AG08396 (cell line): ENCODE results near the gene SACM1L.
"Not testable (repeated sequence)": the region's sequence is repeated elsewhere in the genome, so short reads cannot be mapped to it uniquely, and the experiment has no call there.

Experiments
- DNase-seq: peaks from one replicate; pipeline ENCODE4 v3.0.0; 2012; ENCODE audit warnings: low spot score, mixed read lengths

The SACM1L gene

DNA sequence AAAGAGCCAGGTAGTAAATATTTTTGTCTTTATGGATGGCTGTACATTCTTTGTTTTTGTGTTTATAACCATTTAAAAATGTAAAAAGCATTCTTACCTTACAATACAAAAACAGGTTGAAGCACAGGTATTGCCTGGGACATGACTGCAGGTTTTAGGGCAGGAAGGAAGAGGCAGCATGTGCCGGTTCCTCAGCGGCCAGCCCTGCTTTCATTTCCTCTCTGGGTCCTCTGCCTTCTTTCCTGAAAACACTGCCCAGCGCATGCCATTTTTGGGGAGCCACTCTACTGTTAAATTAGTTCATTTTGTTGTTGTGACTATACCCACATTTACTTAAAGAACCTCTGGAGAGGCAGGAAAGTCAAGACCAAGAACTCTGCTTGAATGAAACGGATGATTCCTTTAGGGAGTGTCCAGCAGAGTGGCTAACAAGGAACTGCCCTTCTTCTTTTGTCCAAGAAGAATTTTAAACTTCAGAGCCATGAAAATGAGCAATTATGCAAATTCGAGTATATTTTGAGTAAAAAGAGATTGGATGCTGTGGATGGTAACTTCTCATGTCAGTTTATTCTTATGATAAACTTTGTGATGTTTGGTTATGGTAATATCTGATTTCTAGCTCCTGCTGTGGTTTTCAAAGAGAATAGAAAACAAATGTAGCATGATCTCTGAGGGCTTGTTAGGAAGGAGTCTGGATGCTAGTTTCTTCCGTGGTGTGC, 52.7 kb downstream of the SACM1L start:
- no peak for DNase-seq

DNA sequence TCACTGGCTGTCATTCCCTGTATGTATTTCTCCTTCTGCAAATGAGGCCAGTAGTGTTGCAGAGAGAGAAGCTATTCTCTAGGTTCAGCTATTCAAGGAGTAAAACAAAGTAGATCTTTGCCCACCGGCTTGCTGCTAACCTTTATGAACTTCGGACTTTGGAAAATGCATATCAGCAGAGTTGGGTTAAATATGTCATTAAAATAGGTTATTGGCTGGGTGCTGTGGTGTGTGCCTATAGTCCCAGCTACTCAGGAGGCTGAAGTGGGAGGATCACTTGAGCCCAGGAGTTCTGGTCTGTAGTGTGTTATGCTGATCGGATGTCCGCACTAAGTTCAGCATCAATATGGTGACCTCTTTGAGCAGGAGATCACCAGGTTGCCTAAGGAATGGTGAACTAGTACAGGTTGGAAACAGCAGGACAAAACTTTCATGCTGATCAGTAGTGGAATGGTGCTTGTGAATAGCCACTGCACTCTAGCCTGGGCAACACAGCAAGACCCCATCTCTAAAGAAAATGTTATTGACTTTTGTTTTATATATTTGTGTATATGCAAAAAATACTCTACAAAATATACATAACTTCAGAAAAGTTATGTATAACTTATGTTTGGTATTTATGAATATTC, 53.4 kb downstream of the SACM1L start:
- no peak for DNase-seq

DNA sequence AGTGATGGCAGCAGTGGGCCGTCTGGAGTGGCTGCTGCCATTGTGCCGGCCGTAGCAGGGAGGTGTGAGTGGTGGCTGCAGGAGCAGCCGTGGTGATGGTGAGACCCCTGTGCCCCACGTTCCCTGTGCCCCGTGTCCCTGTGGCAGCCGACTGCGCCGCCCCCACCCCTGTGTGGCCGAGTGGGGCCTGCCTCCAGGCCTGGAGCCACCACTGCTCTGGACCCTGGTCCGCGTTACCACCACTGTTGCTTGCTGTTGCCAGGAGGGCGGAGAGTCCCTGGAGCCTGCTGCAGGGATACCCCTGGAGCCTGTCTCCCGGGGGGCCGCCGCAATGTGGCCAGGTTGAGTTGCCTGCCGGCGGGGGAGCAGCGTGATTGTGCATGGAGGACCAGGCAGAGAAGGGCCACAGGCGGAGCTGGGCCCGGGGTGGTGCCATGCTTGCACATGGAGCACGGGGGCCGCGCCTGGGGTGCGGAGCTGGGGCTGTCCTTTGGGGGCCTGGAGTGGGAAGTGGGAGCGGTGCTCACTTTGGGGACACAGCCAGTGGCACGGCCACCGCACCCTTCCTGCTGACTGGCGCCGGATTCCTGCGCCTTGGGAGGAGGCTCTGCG, 57.1 kb downstream of the SACM1L start:
- DNase-seq = no peak

DNA sequence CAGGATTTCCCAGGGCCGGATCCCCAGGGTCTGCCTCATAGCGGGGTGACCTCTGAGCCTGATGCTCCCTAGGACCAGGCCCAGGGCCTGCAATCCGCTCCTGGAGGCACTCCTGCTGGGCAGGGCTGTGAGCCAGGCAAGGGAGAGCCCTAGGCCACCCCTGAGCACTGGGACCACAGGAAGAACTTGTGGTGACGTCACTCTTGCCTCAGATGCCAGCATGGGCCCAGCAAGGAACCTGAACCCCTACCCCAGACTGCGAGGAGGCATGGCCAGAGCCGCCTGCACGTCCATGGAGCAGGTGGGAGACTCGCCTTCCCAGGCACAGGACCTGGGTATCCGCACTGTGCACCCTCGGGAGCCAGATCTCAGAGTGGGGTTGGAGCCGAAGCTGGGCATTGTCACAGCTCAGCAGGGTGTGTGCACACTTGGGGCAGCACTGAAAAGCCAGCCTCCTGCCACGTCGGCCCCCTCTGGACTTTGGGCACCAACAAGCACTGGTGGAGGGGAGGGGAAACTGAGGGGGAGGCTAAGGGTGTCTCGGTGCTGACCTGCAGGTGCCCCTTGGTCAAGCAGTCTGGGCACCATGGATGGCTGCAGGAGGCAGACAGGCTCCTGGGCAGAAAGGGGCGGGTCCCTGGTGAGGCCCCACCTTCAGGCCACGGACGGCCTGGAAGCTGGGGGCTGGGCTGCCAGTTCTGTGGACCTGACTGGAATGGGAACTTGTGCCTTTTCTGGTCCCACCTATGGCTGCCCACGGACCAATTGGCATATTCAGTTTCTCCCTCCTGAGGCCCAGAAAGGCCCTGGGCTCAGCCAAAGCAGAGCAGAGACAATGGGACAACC, 57.8 kb downstream of the SACM1L start:
- no peak for DNase-seq

DNA sequence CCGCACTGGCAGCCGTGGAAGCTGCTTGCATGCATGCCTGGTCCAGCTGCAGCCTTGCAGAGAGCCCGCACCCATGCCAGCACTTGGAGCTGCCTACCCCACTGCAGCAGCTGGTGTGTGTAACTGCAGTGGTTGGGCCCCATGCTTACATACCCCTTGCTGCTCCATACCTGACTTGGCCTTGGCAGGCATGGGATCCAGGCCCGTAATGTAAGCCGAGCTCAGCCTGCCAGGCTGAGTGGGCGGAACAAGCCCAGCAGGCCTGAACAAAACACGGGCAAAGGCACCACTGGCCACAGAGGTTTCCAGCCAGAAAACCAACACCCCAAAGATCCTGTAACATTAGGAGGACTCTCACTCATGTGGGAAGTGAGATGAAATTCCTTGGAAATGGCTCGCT, 58.9 kb downstream of the SACM1L start:
- DNase-seq = no peak

DNA sequence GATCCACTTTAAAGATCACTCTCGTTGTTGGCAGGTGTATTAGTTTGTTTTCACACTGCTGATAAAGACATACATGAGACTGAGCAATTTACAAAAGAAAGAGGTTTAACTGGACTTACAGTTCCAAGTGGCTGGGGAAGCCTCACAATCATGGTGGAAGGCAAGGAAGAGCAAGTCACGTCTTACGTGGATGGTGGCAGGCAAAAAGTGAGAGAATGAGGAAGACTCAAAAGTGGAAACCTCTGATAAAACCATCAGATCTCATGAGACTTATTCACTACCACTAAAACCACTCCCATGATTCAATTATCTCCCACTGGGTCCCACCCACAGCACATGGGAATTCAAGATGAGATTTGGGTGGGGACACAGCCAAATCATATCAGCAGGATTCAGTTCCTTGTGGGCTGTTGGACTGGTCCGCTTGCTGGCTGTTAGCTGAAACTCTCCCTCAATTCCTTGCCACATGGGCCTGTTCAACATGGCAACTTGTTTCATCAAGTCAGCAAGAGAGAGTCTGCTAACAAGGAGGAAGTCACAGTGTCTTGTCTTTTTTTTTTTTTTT, 59.9 kb downstream of the SACM1L start:
- not testable (repeated sequence) for DNase-seq

DNA sequence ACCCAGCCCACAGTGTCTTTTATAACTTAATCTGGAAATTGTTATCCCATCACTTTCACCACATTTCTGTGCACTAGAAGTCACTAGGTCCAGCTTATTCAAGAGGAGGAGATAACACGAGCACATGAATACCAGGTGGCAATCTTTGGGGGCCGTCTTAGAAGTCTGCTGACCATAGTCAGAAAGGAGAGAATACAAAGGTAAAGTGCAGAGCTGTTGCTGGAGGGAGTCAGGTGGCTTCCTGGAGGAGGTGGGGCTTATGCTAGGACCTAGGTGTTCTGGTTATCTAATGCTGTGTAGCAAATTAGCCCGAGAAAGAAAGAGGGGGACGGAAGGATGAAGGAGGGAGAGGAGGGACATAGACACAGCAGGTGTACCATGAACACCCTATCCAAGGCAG, 60.7 kb downstream of the SACM1L start:
- DNase-seq = no peak

DNA sequence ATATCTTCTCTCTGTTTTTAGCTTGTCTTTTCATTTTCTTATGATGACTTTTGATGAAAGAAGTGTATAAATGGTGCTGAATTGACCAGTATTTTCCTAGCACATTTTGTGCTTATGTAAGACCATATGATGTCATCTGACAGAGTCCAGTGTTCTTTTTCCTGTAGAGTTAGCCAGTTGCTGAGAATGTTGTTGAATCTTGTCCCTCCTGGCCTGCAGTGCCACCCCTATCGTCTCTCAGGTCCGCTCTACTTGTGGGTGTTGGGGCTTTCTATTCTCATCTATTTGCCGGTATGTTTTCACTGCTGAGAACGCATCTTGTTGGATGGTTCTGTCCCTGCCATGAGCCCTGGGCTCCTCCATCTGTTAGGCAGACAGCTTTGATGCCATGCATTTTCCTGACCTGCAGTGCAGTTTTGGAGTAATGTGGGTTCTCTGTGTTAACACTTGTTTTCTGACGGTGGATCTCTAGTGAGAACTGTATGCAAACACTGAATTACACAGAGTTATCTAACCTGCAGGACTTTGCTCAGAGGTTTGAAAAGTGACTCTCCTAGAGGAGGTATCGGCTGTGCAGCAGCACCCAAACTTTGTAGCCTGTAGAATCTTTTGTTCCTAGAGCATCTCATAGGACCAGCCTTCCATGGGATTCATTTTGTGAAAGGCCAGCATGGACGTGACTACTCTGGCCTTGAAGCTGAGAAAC, 62.5 kb downstream of the SACM1L start:
- no peak for DNase-seq

DNA sequence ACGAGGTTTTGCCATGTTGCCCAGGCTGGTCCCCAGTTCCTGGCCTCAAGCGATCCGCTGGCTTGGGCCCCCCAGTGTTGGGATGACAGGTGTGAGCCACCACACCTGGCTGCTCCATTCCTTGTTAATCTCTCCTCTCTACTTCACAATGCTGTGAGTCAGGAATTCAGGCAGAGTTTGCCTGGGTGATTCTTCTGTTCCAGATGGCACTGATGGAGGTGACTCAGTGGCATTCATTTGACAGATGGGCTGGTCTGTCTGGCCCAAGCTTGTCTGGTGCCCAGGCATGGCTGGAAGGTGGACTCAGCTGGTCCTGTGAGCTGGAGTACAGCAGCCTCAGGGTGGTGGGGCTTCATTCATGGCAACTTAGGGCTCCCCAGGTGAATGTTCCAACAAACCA, 63.9 kb downstream of the SACM1L start:
- no peak for DNase-seq

DNA sequence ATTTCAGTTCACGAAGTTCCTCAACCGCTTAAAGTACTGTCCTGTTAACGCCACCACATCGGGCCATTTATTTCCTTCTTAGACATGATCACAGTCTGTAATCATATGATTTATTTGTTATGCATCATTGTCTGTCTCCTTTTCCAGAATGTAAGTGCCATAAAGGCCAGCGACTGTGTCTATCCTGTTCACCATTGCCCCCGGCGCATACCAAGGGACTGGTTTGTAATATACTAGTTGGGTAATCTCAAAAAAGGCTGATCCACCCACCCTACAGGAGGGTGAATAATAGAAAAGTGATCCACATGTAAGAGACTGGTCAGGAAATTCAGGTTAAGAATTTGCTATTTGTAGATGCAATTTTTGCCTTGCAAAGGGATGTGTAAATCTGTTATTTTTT, 65.3 kb downstream of the SACM1L start:
- no peak for DNase-seq

DNA sequence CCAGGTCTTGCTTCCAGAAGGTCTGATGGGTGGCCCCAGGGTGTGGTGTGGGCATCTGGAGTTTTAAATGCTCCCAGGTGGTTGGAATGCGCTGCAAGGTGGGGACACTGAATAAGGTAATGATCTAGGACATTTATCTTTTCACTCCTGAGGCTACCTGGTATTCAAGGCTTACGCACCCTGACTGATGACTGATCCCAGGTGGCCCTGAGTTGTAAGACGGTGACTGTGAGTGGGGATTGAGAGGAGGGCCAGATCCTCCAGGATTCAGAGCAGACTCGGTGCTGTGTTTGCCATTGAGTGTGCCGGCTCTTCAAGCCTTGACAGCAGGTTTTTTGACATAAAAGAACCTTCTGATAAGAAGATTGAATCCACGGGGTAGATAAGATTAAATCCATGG, 66.9 kb downstream of the SACM1L start:
- no peak for DNase-seq

DNA sequence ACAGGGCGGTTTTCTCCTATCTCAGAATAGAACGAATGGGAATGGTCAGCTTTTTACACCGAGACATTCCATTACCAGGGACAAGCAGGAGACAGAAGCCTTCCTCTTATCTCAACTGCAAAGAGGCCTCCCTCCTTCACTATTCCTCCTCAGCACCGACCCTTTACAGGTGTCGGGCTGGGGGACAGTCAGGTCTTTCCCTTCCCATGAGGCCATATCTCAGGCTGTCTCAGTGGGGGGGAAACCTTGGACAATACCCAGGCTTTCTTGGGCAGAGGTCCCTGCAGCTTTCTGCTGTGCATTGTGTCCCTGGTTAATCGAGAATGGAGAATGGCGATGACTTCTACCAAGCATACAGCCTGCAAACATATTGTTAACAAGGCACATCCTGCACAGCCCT, 67.9 kb downstream of the SACM1L start:
- DNase-seq = not testable (repeated sequence)

DNA sequence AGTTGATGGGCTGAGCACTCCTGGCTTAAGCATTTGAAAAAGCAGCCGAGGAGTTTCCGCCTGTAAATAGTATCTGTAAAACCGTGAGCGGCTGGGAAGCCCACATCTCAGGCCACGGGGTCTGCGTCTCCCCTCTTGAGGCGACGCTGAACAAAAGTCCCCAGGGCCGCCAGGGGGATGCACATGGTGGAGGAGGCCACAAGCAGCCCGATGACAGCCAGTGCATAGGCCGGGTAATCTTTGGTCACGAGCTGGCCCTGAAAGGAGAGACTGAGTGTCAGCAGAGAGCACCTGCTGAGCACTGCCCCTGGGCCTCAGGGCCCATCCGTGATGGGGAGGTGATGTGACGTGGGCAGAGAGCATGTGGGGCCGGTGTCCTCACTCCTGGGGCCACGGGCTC, 69.7 kb downstream of the SACM1L start:
- DNase-seq = no peak

DNA sequence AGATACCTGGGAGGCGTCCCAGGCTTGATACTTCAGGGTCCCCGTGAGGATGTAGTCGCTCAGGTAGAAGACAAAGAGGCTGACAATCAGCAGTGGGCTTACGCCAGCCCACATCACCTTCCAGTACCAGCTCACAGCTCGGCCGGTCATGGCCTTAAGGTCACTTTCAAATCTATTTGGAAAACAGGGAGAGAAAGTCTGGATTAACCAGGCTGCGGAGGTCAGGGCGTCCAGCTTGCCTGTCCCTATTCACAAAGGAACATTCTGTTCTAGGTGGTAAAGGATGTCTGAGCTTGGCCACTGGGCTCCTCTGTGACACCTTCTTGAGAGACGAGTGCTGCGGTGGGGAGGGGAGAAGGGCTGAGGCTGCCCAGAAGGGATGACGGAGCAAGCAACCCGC, 70.7 kb downstream of the SACM1L start:
- no peak for DNase-seq

DNA sequence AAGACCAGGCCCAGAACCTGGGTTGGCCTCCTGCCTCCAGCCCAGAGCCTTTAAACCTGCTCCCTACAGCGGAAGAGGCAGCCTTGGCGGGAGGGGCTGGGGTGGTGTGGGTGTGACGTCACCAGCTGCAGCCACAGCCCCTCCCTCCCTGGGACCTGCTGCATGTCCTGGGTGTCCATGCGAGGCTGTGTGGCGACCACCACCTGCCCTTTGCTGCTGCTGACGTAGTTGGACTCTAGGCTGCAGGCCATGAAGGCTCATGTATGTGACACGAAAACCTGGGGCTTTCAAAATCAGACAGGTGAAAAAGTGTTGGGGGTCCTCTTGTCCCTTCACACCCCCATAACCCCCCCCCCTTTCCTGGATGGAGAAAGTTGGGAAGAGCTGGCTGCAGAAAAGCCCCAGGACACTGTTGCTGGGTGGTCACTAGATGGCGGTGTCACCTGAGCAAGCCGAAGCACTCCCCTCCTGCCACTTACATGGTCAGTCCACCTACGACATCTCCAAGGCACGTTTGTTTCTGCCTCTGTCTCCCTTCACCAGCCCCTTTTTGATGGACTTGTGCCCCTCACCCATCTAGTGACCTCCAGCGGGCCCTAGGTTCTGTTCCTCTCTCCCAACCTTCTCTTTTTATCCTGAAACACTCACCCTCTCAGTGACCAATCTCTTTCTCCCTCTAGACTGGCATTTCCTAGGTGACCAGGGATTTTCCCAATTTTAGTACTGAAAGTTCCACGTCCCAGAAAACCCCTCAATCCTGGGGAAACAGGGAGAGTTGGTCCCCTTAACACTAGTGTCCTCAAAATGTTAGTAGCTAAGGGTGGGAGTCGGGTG, 71.9 kb downstream of the SACM1L start:
- peak; percentile 84 for DNase-seq

DNA sequence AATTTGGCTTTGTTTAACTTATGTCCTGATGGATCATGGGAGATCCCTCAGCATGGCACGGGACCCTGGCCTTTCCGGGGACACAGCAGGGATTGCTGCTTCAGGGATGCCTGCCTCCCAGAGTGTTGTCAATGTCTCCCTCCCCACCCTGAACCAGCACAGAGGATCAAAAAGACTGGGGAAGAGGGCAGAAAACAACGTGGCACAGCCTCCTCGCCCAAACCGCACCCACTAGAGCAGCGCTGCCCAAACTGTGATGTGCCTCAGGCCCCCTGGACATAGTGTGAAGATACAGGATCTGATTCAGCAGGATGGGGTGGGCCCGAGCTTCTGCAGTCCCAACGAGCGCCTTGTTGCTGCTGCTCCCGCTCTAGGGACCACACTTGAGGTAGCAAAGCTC, 72.6 kb downstream of the SACM1L start:
- DNase-seq = no peak

DNA sequence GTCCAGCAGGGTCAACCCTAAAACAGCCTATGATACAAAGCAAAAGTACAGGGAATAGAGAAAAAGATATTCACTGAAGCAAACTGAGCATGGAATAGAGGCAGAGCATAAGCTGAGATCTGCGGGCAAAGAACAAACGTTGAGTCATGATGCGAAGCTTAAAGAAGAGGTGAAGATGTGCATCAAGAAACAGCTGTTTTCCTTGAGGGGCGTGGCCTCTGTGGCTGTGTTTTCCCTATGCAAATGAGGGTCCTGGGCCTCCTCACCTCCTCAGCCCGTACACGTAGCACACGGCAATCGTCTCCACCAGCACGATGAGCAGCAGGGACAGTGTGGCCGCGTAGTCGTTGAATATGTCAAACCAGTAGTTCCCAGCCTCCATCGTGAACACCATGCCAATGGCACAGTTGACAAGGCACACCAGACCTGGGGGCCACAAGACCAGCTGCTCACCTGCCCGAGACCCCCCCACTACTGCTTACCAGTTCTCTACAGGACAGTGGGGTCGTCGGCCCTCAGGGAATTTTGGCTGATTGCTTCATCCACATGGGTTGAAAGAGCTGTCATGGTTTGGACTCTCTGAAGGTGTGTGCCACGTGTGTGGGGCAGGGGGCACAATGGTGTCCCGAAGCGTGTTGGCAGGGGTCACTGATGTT, 73.6 kb downstream of the SACM1L start:
- DNase-seq = no peak

DNA sequence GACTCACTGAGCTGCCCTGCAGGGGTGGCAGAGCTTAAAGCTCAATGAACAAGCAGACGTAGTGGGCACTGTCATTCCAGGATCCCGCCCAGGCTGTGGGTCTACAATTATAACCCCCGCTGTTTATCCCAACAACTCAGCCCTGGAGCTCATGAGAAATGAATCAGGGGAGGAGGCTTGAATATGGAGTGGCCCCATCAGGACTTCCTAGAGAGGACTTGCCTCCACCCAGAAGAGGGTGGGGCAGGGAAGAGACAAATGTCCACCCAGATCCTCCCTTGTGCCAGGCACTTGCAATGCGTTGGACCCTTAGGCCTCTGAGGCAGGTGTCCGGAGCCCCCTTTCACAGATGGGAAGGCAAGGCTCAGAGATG, 74.1 kb downstream of the SACM1L start:
- DNase-seq = no peak

DNA sequence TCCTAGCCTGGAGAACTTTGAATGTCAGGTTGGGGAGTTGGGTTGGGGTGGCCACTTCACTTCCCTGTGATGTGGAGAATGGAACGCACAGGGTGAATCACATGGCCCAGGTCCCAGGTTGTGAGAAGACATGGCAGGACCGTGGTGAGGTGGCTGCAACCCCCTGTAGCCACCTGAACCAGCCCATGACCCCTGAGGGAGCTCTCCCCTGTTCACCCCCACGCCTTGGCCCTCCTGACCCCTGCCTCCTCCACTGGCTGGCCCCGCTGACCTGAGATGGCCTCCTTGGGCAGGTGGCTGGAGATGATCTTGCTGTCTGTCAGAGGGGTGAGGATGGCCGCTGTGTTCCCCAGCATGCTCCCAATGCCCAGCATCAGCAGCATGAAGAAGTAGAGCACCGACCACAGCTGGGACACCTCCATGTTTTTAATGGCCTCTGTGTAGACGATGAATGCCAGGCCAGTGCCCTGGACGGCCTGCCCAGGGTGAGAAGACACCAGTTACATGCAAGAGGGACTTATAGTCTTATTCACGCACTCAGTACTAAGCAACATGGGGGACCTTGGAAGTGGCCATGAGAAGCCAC, 76.2 kb downstream of the SACM1L start:
- no peak for DNase-seq

DNA sequence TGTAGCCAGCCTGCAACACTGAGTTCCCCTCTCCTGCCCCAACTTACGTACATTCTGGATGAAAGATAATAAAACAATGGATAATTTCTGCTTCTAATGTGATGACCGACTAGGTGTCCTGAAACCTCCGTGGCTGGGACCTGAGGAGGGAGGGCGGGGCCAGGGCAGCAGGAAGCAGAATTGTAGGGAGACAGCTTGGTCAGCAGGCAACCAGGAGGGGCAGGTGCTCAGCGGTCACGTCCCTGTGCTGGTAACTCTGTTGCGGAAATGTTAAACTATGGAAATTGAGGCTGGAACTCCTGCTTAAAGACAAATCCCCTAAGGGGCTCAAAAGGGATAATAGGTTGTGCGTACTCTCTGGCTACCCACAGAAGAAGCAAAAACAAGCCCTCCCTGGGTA, 76.8 kb downstream of the SACM1L start:
- no peak for DNase-seq
